ENCODE measurements around the gene CLIP3.
"Not testable (repeated sequence)": the region's sequence is repeated elsewhere in the genome, so short reads cannot be mapped to it uniquely, and the experiment has no call there.

Gene CLIP3

DNA sequence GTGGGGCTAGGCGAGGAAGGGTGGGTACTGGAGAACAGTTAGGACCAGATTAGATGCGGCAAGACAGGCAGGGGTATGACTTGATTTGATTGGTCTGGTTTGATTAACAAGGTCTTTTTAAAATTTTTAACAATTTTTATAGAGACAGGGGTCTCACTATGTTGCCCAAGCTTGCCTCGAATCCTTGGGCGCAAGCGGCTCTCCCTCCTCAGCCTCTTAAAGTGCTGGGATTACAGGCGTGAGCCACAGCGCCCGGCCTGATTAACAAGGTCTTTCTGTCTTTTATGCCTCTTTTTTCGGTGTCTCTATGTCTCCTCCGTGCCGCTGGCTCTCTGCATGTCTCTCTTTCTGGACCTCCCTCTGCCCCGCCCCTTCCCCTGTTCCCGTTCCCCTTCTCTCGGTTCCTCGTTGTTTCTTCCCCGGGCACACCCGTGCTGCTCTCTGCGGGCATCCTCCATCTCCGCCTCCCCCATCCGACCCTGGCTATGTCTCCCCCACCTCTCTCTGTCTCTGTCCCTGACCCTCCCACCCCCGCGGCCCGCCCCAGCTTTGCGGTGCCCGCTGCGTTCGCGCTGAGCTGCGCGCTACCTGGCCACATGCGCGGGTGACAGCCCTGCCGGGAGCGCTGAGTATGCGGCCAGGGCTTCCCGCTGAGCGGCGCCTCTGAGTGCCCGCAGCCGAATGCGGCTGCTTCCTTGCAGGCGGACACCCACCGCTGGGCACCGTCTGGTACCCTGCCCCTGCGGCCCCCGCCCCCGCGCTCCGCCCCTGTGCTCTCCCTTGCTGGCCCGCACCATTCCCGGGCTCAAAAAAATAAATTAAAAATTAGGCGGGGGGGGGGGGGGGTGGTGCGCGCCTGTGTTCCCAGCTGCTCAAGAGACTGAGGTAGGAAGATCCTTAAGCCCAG is 45.8 kb downstream of the CLIP3 start:
- no peak for DNase-seq (ENCODE audit: low read depth)
- H3K4me3 ChIP-seq (replicated peaks; ENCODE audit: low read depth, low read length), result peak overlapping the region; percentile 33
- TF ChIP-seq, protein P1, sequence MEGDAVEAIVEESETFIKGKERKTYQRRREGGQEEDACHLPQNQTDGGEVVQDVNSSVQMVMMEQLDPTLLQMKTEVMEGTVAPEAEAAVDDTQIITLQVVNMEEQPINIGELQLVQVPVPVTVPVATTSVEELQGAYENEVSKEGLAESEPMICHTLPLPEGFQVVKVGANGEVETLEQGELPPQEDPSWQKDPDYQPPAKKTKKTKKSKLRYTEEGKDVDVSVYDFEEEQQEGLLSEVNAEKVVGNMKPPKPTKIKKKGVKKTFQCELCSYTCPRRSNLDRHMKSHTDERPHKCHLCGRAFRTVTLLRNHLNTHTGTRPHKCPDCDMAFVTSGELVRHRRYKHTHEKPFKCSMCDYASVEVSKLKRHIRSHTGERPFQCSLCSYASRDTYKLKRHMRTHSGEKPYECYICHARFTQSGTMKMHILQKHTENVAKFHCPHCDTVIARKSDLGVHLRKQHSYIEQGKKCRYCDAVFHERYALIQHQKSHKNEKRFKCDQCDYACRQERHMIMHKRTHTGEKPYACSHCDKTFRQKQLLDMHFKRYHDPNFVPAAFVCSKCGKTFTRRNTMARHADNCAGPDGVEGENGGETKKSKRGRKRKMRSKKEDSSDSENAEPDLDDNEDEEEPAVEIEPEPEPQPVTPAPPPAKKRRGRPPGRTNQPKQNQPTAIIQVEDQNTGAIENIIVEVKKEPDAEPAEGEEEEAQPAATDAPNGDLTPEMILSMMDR (IDR thresholded peaks at IDR 0.05; ENCODE audit: low read length, missing control alignments), result no peak

DNA sequence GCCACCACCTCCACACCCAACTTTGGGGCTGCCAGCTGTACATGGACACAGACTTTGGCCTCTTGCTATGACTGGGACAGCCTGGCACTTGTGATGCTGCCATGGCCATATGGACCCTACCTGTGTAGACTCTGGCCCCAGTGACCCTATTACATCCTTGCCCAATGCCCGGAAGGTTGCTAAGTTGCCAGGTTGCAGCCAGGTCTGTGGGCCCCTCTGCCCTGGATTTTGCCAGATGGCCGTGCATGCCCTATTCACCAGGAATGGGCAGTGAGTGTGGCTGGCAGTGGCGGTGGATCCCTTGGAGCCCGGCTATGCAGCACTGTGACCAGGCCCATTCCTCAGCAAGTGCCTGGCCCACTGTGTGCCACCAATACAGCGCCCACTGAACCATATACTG is 46.6 kb downstream of the CLIP3 start:
- TF ChIP-seq, protein P1 (IDR thresholded peaks at IDR 0.05; ENCODE audit: low read length, missing control alignments), result no peak
- no peak overlapping the region for H3K4me3 ChIP-seq (replicated peaks; ENCODE audit: low read depth, low read length)
- no peak for DNase-seq (ENCODE audit: low read depth)

DNA sequence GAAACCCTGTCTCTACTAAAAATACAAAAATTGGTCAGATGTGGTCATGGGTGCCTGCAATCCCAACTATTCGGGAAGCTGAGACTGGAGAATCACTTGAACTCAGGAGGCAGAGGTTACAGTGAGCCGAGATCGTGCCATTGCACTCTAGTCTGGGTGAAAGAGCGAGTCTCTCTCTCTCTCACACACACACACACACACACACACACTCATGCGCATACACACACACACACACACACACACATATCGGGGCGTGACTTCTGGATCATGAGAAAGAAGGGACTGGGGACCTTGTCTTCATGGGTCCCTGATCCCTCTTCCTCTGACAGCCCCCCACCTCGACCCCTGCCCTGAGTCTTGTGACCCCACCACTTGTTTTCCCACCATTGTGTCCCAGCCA is 49.5 kb downstream of the CLIP3 start:
- TF ChIP-seq, protein P1 (IDR thresholded peaks at IDR 0.05; ENCODE audit: low read length, missing control alignments), result no peak
- no peak overlapping the region for H3K4me3 ChIP-seq (replicated peaks; ENCODE audit: low read depth, low read length)
- no peak for DNase-seq (ENCODE audit: low read depth)

DNA sequence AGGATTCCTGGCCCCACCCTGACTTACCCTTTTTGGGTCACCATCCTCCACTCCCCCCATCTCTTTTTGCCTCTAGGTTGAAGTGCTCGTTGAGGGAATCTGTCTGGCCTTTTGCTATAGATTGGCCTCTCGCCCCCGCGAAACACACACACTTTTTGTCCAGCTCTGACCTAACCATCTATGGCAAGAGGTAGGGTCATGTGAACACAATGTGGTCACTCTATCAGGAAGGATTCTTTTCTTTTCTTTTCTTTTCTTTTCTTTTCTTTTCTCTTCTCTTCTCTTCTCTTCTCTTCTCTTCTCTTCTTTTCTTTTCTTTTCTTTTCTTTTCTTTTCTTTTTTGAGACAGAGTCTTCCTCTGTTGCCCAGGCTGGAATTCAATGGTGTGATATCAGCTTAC is 51.7 kb downstream of the CLIP3 start:
- DNase-seq (ENCODE audit: low read depth); H3K4me3 ChIP-seq (replicated peaks; ENCODE audit: low read depth, low read length): not testable (repeated sequence)

DNA sequence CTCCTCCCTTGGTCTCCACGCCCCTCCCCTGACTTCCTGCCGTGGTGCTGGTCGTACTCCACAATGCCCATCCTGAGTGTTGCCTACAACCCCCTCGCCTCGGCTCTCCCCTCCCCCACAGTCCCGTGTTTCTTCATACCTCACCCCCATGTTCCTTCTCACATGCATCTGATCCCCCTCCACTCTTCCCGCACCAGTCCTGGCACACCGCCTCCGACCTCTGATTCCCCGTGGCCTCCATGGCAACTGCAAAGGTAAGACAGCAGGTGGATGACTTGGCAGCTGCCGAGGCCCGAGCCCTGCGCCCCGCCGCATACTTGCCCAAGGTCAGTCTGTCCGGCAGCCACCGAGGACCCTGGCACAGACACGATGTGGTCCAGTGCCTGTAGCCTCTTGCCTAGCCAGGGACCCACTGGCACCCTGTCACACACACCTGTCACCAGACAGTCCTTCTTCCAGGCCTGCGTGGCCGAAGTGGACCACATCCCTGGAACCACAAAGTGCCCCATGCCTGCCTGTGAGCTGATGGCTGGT is 53.8 kb downstream of the CLIP3 start:
- DNase-seq (ENCODE audit: low read depth), result no peak
- H3K4me3 ChIP-seq (replicated peaks; ENCODE audit: low read depth, low read length), result no peak overlapping the region
- TF ChIP-seq, protein P1 (IDR thresholded peaks at IDR 0.05; ENCODE audit: low read length, missing control alignments), result no peak

DNA sequence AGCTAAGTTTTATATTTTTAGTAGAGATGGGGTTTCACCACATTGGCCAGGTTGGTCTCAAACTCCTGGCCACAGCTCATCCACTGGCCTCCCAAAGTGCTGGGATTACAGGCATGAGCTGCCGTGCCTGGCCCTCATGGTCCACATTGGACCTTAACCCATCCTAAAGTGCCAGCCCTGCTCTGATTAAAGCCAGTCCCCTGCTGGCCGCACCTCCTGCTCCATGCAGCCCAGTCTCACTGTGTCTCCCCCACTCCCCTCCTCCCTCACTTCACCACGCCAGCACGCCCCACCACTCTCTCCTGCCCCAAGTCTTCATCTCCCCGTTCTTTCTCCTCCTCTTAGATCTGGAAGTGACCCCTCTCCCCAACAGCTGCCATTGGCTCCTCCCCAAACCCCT is 54.4 kb downstream of the CLIP3 start:
- TF ChIP-seq, protein P1 (IDR thresholded peaks at IDR 0.05; ENCODE audit: low read length, missing control alignments), result no peak
- no peak overlapping the region for H3K4me3 ChIP-seq (replicated peaks; ENCODE audit: low read depth, low read length)
- no peak for DNase-seq (ENCODE audit: low read depth)

DNA sequence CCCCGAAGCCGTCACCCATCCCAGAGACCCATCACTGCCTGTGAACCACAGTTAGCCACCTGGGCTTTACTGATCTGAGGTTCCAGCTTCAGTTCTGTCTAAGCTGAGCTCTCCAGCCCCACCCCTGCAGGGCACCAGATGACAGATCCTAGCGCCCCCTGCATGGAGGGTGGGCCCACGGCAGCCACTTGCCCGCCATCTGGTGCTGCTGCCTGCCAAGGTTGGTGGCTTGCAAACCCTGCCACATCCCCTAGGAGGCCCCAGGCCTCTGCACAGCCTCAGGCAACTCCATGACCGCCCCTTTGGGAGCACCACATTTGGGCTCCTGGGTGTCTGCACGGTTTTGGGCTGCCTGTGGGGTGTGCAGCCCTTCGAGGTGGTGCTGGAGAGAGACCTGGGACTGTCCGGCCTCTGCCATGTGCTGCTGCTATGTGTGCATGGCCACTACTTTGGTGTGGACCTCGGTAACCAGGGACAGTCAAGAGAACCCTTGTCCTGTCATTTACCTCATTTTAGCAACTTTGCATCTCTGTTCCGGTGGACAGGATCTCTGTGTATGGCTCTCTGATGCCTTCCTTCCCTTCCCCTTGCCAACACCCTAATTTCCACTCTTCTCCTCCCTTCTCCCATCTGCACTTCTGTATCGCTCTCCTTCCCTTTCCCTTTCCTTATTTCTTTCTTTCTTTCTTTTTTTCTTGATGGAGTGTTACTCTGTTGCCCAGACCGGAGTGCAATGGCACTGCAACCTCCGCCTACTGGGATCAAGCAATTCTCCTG is 55.0 kb downstream of the CLIP3 start:
- TF ChIP-seq, protein P1 (IDR thresholded peaks at IDR 0.05; ENCODE audit: low read length, missing control alignments), result no peak
- no peak overlapping the region for H3K4me3 ChIP-seq (replicated peaks; ENCODE audit: low read depth, low read length)
- DNase-seq (ENCODE audit: low read depth), result no peak

All from fibroblast of pulmonary artery (primary cell).